ENCODE data around the gene KREMEN1.
A peak's percentile ranks its signal among the peaks of the same experiment; 100 is the strongest.
"Not testable (repeated sequence)": the region's sequence is repeated elsewhere in the genome, so short reads cannot be mapped to it uniquely, and the experiment has no call there.

KREMEN1 gene

GRCh38 chr22:29108137-29108536, 35.3 kb downstream of the KREMEN1 start:
- peak; percentile 96 for DNase-seq (ENCODE audit: low read depth)

DNA sequence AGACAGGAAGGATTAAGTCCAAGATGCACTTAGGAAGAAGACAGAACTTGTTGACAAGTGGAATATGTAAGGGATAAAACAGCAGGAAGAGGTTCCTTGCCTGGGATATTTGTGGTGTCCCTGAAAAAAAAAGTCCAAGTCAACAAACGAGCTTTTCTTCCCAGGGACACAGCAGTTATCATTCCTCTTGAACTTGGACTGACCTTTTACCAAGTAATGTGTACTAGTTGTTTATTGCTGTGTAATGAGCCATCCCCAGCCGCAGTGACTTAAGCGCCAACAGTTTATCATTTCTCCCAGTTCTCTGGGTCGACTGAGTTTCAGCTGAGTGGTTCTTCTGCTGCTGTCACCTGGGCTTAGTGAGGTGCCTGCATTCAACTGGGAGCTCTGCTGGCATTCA, 37.0 kb downstream of the KREMEN1 start:
- DNase-seq (ENCODE audit: low read depth): peak; percentile 95

DNA sequence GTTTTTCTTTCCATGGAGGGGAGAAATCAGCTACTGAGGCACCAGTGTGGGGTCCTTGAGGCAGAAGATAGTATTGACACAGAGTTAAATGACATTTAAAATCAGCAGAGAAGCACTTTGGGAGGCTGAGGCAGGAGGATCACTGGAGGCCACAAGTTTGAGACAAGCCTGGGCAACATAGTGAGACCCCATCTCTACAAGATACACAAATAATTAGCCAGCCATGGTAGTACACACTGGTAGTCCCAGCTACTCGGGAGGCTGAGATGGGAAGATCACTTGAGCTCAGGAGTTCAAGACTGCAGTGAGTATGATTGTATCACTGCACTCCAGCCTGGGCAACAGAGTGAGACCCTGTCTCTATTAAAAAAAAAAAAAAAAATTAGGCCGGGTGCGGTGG, 38.1 kb downstream of the KREMEN1 start:
- no peak for DNase-seq (ENCODE audit: low read depth)

DNA sequence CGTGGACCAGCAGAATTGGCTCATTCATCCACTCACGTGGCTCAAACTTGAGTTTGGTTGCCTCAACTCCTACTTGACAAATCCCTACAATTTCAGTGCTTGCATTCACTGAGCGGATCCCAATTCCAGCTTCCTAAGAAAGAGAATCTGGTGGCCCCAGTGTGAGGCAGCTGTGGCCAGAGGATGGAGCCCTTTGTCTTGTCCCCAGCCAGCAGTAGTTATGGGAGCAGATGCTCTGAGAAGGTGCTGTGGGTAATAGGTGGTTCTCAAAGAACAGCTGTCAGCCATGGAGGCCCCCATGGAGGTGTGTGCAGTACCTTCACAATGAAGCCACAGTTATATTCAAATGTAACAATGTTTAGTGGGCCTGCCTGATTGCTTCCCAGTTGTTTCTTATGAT, 39.3 kb downstream of the KREMEN1 start:
- DNase-seq (ENCODE audit: low read depth): no peak

GRCh38 chr22:29112681-29113080, 39.8 kb downstream of the KREMEN1 start:
- peak; percentile 40 for DNase-seq (ENCODE audit: low read depth)

DNA sequence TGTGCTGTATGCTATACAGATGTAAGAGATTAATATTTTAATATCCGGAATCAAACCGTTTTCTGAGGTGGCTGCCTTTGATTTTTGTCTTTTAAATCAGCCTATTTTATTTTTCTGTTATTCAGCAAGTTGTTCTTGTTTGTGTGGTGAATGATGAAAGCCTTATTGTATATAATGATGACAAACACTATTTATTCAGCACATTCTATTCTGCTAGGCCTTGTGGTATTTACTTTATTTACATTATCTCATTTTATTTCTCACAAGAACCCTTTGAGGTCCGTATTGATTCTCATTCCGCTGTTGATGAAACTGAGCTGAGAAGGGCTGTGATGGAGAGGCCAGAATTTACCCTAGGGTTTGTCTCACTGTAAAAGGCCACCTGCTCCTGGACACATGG, 40.5 kb downstream of the KREMEN1 start:
- no peak for DNase-seq (ENCODE audit: low read depth)

DNA sequence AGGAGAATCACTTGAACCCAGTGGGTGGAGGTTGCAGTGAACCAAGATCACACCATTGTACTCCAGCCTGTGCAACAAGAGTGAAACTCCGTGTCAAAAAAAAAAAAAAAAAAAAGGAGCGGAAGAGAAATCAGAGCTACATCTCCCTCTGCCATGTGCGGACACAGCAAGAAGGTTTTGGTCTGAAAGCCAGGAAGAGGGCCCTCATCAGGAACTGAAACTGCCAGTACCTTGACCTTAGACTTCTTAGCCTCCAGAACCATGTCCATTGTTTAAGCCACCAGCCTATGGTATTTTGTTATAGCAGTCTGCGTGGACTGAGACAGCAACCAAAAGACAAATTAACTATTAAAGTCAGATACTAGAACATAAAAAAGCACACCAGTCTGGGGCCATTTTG, 41.6 kb downstream of the KREMEN1 start:
- no peak for DNase-seq (ENCODE audit: low read depth)

GRCh38 chr22:29115682-29116288, 43.0 kb downstream of the KREMEN1 start:
- peak; percentile 52 for DNase-seq (ENCODE audit: low read depth)

- no peak for DNase-seq (ENCODE audit: low read depth)
These were observed 43.7 kb downstream of the KREMEN1 start for GRCh38 chr22:29116397-29117123.

- DNase-seq (ENCODE audit: low read depth): peak; percentile 89
These were observed 45.1 kb downstream of the KREMEN1 start for GRCh38 chr22:29117799-29118477.

- not testable (repeated sequence) for DNase-seq (ENCODE audit: low read depth)
These were observed 47.5 kb downstream of the KREMEN1 start for GRCh38 chr22:29120098-29120912.

DNA sequence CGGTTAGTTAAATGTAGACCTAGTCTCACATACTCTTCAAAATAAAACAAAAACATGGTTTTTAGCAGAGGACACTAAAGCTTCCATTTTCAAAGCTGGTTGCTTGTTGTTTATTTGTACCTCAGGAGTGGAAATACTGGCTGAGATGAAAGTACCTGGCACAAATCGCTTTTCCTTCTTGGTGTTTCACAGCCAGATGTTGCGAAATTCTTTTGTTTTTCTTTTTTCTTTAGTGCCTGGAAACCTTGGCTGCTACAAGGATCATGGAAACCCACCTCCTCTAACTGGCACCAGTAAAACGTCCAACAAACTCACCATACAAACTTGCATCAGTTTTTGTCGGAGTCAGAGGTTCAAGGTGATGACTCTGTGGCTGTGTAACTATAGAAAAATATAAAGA, 48.3 kb downstream of the KREMEN1 start:
- peak; percentile 89 for DNase-seq (ENCODE audit: low read depth)

- DNase-seq (ENCODE audit: low read depth): no peak
These were observed 49.2 kb downstream of the KREMEN1 start for GRCh38 chr22:29122041-29122440.

DNA sequence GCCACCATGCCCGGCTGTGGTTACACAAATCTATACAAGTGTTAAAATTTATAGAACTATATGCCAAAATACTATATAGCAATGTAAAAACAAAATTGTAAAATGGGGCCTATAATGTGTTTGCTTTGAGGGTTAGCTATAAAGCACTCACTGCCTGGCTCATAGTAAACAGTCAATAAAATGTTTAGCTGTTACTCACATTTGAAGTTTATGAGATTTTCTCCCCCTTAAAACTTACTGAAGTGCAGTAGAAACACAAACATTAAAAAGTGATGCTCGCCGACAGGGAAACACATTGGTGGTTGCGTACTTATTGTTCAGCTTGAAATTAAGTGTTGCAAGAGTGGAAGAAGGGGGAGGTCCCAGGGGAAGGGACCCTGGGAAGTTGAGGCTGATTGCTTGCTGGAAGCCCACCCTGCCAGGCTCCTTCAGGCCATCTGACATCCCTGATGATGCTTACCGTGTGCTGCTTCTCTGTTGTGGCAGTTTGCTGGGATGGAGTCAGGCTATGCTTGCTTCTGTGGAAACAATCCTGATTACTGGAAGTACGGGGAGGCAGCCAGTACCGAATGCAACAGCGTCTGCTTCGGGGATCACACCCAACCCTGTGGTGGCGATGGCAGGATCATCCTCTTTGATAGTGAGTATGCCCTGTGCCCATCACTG, 52.1 kb downstream of the KREMEN1 start:
- no peak for DNase-seq (ENCODE audit: low read depth)

GRCh38 chr22:29125443-29125778, 52.6 kb downstream of the KREMEN1 start:
- no peak for DNase-seq (ENCODE audit: low read depth)

DNA sequence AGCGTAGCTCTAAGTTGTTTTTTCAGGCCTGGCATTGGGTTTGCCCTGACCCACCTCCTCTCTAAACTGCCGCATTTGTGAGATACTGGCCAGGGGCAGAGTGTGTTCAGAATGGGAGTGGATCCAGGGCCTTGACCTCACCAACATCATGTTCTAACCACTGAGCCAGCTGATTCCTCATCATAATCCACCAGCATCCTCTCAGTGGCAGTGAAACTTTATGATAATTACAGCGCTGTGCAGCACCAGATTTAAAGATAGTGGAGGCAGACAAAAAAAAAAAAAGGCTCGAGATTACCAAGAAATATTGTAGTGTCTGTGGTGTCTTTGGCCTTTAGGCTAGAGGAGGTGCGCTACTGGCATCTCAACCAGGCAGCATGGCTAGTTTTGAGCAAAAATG, 53.0 kb downstream of the KREMEN1 start:
- DNase-seq (ENCODE audit: low read depth): no peak

DNA sequence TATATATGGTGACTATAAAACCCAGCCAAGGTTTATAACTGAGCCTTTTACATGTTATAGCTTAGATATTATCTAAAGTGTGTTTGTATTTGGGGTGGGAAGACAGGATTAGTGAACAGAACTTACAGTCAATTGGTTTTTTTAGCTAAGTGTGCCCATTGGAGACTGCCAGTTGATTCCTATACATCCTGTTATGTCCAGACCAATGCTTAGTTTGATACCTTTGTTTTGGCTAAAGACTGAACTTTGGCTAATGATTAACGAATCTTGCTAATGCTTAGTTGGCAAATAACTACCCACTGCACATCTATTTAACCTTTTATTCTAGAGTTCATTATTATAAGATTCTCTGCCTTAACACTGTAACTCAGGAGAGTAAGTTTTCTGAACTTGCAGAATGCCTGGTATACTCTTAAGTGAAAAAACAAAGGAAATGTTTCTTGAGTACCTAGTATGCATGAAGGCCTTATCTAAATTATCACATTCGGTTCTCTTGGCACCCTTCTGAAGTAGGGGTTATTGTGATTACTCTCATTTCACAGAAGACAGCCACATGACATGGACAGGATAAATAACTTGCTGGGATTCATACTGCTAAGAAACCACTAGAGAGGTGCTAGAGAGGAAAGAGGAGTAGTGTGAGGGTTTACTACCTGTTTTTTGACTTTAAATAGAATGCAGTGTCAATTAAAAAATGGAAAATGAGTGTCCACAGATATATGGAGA, 54.0 kb downstream of the KREMEN1 start:
- no peak for DNase-seq (ENCODE audit: low read depth)

DNA sequence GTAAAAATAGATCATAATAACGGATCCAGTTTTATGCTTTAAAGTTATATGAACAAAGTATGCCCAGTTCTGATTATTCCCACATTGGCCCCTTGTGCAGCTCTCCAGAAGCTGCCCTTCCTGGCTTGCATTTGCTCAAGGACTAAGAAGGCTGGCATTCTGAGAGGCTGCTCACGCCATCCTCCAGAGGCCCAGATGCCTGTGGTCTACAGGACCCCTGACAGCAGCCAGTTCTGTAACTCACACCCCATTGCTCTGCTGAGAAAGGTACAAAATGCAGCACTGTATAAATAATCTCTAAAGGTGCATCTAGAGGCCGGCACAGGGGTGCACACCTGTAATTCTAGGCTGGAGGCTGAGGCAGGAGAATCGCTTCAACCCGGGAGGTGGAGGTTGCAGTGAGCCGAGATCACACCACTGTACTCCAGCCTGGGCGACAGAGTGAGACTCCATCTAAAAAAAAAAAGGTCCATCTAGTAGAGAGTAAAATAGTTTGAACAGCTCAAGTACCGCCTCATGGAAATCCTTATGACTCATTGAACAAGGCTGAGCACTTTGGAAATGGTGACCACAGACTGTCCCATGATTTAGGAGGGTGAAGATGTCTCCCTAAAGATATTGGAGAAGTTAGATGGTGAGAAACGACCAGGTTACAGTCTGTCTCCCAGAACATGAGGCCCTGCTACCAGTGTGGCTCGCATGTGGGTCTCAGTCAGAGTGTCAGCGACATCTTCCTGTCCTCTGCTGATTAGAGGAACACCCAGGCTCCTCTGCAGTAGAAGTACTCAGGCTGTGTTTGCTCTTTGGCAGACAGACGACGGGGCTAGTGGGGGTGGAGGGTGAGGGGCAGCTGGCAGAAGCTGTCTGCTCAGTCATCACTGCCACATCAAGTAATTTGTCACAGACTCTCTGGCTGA, 56.3 kb downstream of the KREMEN1 start:
- peak; percentile 54 for DNase-seq (ENCODE audit: low read depth)

DNA sequence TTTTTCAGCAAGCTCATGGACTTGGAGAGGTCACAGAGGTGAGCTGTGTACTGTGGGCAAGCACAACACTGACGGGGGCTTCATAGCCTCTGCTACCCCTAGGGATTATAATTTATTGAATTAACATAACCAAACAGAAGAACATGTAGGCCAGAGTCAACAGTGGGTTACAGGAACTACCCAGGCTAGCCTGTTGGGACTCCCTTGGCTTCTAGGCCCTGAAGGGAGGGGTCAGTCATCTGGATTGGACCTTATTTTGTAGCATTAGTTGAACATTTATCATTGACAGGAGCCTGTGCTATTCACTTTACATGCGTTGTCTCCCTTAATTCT, 56.9 kb downstream of the KREMEN1 start:
- no peak for DNase-seq (ENCODE audit: low read depth)

- DNase-seq (ENCODE audit: low read depth): no peak
These were observed 57.6 kb downstream of the KREMEN1 start for GRCh38 chr22:29130476-29130875.
